GM12891 (cell line): ENCODE data around the gene SPECC1.

Experiments used
- PAX5 ChIP-seq: IDR thresholded peaks from 2 replicates; pipeline ENCODE4 v1.6.1; 2011; ENCODE audit warnings: low read length, moderate library complexity, mild to moderate bottlenecking; ENCODE audit not compliant: insufficient read depth, severe bottlenecking
- POLR2A ChIP-seq: IDR thresholded peaks from 2 replicates; pipeline ENCODE4 v1.6.1; 2011; ENCODE audit warnings: low read depth, low read length, control low read depth
- POLR2AphosphoS5 ChIP-seq: IDR thresholded peaks from 2 replicates; pipeline ENCODE4 v1.6.1; 2011; ENCODE audit warnings: low read depth, low read length, control low read depth
- POU2F2 ChIP-seq: IDR thresholded peaks from 2 replicates; pipeline ENCODE4 v1.6.1; 2011; ENCODE audit warnings: low read depth, mild to moderate bottlenecking, control low read depth, low read length, moderate library complexity
- TAF1 ChIP-seq: IDR thresholded peaks from 2 replicates; pipeline ENCODE4 v1.6.1; 2011; ENCODE audit warnings: low read depth, low read length, control low read depth

DNA sequence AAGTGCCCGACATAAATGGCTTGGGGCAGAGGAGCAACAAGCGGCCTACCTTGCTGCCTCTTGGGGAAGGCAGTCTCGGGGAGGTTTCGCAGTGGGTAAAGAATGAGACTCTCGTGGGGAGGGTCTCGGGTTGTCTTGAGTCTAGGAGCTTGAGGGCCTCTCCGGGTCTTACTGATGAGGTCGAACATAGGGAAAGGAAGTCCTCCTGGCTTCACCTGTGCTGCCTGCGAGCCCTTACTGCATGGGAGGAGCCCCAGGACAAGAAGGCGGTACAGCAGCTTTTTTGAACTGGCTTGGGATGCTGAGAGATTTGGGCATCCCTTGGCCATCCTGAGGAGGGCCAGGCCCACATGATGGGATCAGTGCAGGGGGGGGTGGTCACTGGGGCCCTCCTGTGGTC is 71.4 kb downstream of the SPECC1 start:
- TF ChIP-seq POLR2A: no peak
- TF ChIP-seq POLR2AphosphoS5: no peak
- no peak for TF ChIP-seq TAF1
- TF ChIP-seq POU2F2: no peak
- no peak for TF ChIP-seq PAX5
